ENCODE results near the gene EDEM1.

DNA sequence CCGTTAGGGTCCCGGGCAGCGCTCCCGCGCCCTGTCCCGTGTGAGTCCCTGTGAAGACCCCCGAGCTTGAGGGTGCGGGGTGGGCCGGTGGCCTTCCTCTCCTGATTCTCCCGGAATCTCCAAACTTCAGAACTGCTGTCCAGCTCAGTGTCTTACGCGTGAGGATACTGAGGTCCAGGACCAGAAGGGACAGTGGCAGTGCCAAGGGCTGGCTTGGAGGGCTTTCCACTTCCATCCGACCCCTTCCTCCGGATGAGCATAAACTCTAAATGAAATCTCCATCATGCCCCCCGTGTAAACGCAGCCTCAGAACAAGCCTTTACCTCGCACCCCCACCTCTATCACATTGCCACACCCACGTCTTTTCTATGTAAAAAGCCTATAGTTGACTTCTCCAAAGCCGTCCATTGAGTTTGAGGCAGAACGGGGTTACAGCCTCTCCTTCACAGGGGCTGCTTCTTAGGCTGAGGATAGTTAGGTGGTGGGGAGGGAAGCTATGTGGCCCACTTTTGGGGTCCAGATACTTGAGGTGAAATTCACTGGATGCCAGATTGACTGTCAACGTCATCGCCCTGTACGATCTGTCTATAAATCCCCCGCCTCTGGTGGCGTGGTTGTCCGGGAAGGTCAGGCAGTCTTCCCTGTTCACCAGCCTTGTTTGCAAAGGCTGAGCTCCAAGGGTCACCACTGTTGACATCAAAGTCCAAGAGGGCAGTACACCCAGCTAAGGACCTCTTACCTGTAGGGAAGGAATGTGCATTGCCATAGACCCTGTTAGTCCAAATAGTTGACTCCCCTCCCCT lies 1.1 kb downstream of the EDEM1 start:
- TF ChIP-seq, protein P1, sequence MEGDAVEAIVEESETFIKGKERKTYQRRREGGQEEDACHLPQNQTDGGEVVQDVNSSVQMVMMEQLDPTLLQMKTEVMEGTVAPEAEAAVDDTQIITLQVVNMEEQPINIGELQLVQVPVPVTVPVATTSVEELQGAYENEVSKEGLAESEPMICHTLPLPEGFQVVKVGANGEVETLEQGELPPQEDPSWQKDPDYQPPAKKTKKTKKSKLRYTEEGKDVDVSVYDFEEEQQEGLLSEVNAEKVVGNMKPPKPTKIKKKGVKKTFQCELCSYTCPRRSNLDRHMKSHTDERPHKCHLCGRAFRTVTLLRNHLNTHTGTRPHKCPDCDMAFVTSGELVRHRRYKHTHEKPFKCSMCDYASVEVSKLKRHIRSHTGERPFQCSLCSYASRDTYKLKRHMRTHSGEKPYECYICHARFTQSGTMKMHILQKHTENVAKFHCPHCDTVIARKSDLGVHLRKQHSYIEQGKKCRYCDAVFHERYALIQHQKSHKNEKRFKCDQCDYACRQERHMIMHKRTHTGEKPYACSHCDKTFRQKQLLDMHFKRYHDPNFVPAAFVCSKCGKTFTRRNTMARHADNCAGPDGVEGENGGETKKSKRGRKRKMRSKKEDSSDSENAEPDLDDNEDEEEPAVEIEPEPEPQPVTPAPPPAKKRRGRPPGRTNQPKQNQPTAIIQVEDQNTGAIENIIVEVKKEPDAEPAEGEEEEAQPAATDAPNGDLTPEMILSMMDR (IDR thresholded peaks at IDR 0.05; ENCODE audit: insufficient read depth, low read depth, low read length) = no peak
- no peak for TF ChIP-seq EZH2 (IDR thresholded peaks at IDR 0.05; ENCODE audit: insufficient read depth, low read length)
